ENCODE measurements around the gene NUDT14.

NUDT14 gene

DNA sequence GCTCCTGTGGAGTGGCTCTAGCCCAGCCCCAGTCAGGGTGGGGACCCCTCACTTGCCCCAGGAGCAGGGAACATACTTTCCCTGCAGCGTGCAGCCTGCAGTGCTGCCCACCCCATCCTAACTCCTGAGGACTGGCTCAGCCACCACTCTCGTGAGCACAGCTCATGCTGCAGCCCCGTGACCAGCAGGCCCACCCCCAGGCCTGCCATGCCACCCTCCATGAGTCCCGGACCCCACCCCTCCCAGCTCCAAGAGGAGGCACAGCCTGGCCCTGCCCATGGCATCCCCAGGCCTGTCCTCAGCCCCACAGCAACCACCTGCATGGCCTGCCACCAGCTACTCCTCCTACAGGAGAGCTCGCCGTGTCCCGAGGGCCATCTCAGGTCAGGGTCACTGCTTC, 8.6 kb downstream of the NUDT14 start:
- DNase-seq: no peak

DNA sequence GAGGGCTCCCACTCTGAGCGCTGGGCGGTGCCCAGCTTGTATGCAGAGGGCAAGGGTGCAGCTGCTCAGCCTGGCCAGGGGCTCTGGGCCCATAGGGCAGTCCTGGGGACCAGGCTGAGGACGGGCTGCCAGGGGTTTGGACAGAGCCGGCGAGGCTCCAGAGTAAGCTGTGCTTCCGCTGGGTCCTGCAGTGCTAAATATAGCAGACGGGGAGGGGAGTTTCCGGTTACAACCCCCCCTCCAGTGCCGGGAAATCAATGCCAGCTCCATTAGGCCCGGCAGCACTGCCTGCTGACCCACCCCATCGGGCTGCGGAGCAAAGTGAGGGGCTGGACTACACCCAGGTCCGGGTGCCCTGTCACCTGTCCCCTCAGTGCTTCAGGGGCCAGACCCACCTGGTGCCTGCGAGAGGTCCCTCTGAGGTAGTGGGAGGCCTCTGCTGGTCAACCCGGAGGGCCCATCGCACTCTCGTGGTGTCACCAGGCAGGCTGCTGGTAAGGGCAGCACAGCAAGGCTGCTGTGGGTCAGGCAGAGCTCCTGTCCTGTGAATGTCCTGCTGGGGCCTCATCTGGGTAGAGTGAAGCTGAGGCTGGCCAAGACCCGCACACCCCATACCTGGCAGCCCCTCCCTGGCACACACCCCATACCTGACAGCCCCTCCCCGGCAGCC, 10.0 kb downstream of the NUDT14 start:
- peak; percentile 41 to 49 for DNase-seq

DNA sequence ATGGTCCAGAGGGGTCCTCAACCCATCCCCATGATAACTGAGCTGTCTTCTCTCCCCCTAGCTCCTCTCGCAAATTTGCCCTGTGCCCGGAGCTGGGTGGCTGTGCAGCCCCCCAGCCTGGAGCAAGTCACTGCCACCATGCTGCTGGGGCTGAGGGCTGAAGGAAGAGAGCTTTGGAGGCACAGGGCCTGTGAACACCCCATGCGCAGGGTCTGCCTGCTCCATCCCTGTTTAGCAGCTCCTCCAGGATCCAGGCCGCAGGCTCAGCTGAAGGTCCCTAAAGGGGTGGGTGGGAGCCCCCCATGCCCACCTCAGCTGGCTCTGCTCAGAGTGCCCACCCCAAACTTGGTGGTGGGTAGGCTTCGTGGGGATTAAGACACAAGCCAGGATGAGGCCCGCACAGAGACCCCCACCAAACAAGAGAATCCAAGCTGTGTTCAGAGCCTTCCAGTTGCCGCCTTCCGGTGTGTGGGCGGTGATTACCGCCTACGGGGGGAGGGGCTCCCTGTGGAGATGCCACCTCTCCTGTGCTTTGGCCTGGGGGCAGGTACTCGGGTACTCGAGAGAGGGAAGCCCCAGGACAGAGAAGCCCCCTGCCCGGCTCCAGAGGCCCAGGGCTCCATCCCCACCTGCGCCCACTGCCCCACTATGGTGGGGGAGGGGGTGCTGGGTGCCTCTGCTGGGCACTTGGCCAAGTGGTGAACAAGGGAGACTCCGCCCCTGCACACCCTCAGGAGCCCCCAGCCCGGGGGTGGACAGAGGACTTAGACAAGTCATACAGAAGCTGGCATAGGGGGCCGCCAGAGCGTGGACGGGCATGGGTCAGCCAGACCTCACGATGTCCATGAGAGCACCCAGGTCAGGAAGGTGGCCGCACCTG, 11.1 kb downstream of the NUDT14 start:
- DNase-seq: no peak

DNA sequence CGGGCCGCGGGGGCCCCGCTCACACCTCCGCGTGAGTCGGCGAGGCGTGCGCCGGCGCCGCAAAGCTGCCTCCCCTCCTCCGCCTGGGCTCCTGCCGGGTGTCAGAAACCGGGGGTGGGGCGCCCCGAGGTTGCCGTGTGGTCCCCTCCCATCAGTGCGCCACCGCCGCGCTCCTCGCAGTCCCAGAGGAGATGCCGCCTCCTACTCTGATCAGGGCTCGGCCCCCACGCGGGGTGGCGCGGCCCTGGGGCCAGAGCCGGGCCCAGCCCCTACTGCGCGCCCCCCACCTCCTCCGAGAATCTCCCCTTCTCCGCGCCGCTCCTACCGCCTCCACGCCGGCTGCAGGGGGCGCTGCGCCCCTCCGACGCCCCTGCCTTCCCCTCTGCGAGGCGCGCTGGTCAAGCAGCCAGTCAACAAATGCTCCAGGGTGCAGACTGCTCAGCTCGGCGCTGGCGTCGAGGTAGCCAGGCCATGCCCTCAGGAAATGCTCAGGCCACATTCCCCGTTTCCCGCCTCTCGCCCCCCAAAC, 12.1 kb downstream of the NUDT14 start:
- no peak for DNase-seq

DNA sequence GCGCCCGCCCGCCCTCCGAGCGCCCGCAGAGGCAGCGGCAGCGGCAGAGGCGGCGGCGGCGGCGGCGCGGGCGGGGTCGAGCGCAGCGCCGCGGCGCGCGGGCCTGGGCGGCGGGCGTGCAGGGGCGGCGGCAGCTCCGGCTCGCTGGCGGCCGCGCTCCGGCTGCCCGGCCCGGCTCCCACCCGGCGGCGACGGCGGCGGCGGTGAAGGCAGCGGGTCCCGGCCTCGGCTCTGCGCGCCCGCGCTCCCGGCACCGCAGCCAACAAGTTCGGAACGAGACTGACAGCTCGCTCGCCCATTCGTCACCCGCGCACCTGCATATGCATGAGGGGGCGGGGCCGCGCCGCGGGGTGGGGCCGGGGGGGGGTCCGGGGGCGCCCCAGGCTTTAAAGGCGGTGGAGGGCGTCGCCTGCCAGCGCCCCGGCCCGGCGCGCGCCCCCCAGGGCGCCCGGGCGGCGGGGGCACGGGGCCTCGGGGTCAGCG, 12.6 kb downstream of the NUDT14 start, which contains the start of gene JAG2:
Gene JAG2, minus strand, starts transcription at position 281 of the 483 bp plus-strand sequence. CDS start 356 bp downstream, outside the sequence.
- DNase-seq: peak in 1 of 2 experiments; percentile 59

DNA sequence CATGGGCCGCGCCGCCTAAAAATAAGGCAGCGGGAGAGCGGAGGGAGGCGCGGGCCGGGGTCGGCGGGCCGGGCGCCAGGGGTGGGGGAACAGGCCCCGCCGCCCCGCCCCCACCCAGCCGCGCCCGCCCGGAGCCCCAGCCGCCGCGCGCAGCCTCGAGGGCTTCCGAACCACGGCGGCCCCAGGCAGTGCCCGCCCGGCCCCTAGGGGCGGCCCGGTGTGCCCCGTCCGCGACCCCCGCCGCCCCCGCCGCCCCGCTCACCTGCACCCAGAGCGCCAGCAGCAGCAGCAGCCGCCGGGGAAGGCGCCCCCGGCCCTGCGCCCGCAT, 13.1 kb downstream of the NUDT14 start:
- no peak for DNase-seq

DNA sequence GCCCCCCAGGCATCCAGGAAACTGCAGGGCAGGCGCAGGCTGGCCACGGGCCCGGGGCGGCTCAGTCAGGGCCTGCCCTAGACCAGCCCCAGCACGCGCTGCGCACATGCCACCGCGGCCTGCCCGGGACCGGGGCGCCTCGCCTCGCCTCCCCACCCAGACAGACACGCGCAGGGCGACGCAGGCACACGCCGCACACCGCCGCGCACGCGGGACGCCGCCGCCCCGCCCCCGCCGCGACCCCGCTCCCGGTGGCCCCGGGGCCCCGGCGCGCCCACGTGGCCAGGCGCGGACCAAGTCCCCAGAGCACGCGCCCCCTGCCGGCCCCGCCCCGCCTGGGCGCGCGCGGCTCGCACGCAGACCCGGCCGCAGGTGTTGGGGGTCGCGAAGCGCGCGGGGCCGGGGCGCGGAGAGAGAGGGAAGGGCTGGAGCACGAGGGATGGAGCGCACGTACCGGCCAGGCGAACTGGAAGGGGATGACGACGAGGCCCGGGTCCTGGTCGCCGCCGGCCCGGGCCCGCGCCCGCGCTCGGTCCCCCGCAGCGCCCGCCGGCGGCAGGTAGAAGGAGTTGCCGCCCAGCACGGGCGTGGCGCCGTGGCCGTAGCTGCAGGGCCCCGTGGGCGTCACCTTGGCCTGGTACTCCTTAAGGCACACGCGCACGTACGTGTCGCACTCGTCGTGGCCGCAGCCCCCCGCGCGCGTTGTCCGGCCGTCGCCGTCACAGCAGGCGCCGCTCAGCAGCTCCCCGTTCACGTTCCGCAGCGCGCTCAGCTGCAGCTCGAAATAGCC, 13.6 kb downstream of the NUDT14 start:
- no peak for DNase-seq

DNA sequence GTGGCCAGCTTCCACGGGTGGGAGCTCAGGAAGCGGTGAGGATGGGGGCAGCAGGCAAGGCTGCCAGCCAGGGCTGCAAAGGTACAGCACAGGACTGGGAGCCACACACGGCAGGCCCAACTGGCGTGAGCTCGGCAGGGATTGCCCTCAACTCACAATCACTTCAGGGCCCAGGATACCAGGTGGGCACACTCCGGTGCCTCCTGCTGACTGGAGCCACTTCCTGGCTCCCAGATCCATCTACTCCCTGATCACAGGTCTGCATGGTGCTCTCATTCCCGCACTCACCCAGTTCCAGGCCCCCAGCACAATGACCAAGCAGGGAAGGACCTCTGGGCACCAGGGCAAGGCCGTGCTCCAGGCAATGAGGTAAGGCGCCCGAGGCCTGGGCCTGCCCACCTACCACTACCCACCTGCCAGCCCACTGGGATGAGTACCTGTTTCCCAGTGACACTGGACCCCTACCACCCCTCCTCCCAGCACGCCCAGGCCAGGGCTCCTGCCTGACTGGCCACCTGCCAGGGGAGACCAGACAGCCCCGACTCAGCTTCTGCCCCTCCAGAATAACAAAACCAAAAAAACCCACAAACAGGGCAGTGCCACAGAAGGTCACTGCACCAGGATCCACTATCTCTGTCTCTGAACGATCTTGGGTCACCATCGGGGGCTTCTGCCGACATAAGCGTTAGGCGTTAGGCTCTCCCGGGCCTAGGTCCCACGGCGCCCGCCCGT, 14.4 kb downstream of the NUDT14 start:
- DNase-seq: no peak

DNA sequence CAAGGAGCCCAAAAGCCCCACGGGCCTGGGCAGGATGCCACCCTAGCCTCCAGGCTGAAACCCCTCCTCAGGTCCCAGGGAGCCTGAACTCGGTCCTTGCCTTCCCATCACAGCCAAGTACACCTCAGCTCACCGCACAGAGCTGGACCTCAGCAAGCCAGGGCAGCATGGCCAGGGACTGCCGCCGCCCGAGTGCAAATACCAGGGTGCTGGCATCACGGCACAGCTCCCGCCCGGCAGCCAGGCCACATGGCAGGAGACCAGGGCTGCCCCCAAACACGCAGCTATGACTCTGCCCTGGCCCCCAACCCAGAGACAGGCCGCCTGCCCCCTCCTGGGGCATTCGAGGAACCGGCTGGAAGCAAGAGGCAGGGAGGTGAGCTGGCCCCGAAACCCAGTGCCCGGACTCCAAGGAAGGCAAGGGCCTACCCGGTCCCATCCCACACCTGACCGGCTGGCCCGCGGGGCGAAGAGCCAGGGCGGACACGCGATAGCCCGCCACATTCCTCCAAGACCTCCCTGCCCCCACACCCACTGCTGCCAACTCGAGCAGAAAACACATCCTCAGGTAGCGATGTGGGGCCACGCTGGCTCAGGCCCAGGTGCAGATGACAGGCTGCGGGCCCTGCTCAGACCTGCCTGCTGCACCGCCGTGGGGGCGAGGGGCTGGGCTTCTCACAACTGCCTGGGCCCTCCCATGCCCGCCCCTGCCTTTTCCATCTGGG, 15.2 kb downstream of the NUDT14 start:
- DNase-seq: no peak

DNA sequence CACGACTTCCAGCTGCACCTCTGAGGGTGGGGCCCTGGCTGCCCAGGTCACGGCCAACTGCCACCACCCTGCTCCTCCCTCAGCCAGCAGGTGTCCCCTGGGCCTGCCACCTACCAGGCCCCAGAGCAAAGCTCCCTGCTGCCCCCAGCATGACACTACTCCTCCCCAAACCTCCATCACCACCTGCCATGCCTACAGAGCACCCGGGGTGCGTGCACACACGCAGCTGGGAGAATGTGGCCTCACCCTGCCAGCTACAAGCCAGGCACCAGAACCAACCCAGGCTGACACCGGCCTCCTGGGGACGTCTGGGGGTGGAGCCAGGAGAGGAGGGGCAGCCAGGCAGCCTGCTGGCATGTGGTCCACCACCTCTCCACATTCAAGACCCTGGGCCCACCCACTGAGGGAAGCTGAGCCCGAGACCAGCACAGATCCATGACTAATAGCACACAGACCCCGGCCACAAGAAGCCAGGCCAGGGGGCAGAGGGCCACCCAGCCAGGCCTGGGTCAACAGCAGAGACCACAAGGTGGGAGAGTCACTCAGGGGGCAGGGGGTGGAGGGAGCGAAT, 15.9 kb downstream of the NUDT14 start:
- DNase-seq: no peak

DNA sequence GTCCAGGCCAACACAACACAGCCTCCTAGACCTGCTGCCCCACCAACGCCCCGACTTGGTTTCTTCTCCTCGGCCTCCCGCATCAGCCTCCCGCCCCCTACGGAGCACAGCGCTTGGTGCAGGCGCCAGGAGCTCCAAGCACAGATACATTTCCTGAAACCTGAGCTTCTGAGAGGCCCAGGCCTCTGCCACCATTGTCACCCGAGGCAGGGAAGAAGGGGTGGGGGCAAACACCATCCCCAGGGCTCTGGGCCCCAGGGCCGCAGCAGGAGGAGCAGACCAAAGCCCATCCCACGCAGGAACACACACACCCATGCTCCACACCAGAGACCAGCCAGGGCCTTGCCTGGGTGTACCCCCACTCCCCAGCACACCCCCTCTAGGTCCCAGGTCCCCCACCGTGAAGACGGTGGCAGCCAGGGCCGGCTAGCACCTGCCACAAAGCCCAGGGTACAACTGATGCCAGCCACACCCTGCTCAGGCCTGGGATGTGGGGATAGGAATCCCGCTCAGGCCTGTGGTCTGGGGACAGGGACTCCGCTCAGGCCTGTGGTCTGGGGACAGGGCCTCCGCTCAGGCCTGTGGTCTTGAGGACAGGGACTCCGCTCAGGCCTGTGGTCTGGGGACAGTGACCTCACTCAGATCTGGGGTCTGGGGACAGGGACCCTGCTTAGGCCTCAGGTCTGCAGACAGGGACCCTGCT, 17.9 kb downstream of the NUDT14 start:
- DNase-seq: peak; percentile 35 to 78

DNA sequence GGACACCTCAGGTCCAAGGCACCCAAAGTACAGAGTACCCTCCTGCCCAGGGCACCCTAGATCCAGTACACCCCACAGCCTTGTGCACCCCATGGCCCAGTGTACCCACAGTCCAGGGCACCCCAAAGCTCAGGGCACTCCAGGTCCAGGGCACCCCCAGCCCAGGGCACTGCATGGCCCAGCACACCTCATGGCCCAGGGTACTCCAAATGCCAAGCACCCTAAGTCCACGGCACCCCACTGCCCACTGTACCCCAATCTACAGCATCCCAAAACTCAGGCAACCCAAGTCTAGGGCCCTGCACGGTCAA, 18.5 kb downstream of the NUDT14 start:
- no peak for DNase-seq

DNA sequence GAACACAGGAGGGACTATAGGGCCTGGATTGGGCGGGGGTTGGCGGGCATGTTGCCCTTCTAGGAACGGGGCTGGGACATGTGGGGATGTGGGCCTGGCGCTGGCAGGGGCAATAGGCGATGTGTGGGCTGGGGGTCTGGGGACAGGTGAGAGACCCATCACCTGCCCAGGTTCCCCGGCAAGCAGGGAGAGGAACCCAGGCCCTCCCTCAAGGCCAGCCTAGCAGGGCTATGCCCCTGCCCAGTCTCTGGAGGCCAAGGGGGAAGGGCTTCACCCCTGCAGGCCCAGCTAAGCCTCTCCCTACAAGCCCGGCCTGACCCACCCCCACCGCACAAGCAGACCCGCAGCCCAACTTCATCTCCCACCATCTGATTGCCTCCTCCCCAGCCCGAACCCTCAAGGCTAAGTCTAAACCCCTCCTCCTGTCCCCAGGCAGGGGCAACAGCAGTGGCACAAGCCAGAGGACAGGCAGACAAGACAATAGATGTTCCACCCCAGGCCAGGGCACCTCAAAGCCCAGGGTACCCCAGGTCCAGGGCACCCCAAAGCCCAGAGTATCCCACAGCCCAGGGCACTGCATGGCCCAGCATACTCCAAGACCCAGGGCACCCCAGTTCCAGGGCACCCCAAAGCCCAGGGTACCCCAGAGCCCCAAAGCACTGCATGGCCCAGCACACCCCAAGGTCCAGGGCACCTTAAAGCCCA, 19.0 kb downstream of the NUDT14 start:
- no peak for DNase-seq

DNA sequence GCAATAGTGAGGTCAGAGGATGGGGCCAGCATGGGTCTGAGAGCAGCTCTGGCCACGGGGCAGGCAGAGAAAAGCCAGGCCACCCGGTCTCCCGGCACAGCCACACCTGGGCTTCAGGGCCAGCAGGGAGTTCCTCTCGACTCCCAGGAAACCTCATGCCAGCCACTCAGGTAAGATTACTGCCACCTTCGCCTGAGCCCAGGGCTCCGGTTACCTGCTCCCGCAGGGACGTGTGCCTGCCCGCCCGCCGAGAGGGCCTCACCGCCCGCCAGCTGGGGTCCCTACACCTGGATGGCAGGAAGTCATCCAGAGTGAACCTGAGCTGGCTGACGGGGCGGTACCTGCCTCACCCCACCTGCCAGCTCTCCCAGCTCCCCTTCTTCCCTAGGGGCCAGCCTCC, 19.8 kb downstream of the NUDT14 start:
- DNase-seq: peak; percentile 51 to 52

DNA sequence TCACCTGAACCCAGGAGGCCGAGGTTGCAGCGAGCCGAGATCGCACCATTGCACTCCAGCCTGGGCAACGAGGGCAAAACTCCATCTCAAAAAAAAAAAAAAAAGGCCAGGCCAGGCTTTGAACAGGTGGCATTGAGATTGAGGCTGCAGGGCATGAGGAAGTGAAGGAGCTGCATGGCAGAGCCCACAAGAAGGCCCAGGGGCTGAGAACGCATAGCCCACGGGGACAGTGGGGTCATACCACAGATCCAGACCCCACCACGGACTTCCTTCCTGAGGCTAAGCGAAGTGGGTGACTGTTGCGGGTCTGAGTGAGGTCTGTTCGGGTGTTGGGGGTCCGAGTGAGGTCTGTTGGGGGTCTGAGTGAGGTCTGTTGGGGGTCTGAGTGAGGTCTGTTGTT, 20.3 kb downstream of the NUDT14 start:
- DNase-seq: no peak

DNA sequence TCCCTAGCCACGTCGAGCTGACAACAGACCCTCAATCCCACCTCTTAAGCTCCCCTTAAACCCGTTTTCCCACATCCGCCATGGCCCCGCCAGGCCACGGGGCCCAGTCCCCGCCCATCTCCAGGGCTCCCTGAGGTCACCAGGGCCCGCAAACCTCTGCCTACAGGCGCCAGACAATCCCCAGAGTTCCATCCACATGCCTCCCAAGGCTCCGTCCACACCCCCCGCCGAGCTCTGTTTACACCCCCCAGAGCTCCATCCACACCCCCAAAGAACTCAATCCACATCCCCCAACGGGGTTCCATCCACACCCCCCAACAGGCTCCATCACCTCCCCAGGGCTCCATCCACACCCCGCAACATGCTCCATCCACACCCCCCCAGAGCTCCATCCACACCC, 21.8 kb downstream of the NUDT14 start:
- DNase-seq: no peak

DNA sequence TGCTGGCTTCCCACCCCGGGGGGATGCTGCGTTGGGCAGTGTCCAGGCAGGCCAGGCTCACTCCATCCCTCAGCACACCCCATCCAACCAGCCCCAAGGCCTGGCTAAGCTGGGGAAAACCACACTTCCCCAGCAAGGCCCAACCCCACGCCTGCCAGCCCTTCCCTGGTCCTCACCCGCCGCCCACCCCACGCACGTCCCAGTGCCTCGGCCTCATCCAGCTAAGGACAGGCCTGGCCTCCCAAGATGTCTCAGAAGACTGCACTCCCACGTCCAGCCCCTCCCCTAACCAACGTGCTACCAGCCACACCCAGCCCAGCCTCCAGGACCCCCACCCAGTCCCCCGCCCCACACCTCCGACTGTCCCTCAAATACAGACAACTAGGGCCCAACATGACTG, 22.3 kb downstream of the NUDT14 start:
- DNase-seq: no peak

DNA sequence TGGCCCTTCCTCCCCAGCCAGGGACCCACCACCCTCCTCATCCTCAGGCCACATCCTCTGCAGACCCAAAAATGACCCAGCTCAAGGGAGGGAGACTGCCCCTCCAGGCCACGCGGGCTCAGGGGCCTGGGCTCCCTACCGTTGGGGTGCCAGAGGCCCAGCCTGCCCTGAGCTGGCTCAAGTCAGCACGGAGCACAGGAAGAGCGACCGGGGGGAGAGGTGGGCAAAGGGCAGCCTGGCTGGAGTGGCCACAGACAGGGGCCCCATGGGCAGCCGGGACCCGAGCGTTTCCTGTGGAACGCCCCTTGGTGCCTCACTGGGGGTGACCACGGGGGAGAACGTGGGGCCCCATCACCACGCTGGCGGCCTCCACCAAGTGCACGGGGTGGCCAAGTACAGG, 23.2 kb downstream of the NUDT14 start:
- no peak for DNase-seq

DNA sequence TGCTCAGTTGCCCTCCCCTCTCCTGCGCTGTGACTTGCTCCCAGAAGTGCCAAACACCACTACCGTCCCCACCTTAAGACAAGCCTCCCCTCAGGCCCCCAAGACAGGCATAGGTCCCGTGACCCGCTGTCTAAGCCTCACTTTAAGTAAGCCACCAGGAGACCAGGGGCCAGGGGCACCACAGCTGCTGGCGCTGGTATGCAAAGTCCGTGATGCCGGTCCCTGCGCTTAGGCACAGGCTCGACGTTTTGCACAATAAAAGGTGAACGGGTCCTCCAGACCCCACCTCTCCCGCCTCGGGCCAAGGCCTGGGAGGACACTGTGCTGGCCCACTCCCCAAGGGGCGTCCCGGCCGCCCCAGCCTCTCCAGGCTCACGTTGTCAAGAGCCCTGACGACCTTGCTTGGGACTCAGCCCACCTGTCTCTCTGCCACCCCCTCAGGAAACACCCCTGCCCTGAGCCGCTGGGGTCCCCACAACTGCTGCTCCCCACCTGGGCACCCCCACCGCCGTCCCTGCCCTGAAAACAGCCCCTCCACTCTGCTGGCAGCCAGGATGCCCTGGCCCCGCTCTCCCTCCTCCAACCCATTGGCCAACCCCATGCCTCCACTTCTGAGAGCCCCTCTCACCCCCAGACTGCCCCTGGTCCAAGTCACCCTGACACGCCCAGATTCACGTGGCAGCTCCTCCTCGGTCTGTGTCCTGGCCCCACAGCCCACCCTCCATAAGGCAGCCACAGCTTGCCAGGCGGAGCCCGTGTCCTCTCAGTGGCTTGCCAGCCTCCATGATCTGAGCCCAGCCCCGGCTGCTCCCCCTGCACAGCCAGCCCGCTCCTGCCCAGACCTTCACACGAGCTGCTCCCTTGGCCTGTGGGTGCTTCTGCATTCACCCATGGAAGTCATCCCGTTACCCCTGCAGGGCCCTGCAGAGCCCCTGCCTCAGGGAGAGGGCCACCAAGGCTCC, 24.4 kb downstream of the NUDT14 start:
- DNase-seq: no peak

Data from NCI-H187 (cell line).